DOHH2 (cell line): ENCODE results near the gene MAGI1.

Source experiments
- H3F3A ChIP-seq: fragments of 200-600 bp; sonication (generic), shearing (Covaris generic); 2 replicates; pipeline ENCODE4 v1.6.0; 2016; ENCODE audit warnings: antibody characterized with exemption, mild to moderate bottlenecking; ENCODE audit not compliant: control insufficient read depth, insufficient read depth
- H3K27ac ChIP-seq: fragments of 200-600 bp; sonication (generic); 2 replicates; pipeline ENCODE4 v1.5.1; 2014; ENCODE audit warnings: low read depth, mild to moderate bottlenecking, low read length, moderate library complexity
- H3K27me3 ChIP-seq: fragments of 200-600 bp; sonication (generic); 2 replicates; pipeline ENCODE4 v1.6.1; 2014; ENCODE audit warnings: mild to moderate bottlenecking, low read length, mixed read lengths; ENCODE audit not compliant: control insufficient read depth
- H3K36me3 ChIP-seq: fragments of 200-600 bp; sonication (generic); 2 replicates; pipeline ENCODE4 v1.6.1; 2014; ENCODE audit warnings: mild to moderate bottlenecking, low read length, moderate library complexity, mixed read lengths; ENCODE audit not compliant: control insufficient read depth
- H3K4me1 ChIP-seq: fragments of 200-600 bp; sonication (generic); 2 replicates; pipeline ENCODE4 v1.6.1; 2014; ENCODE audit warnings: mild to moderate bottlenecking, low read length, mixed read lengths; ENCODE audit not compliant: control insufficient read depth
- H3K4me2 ChIP-seq: fragments of 200-600 bp; sonication (generic); 2 replicates; pipeline ENCODE4 v1.6.0; 2014; ENCODE audit warnings: mild to moderate bottlenecking, low read length, moderate library complexity
- H3K4me3 ChIP-seq: fragments of 200-600 bp; sonication (generic); 2 replicates; pipeline ENCODE4 v1.5.1; 2014; ENCODE audit warnings: mild to moderate bottlenecking, low read length, mixed read lengths
- H3K79me2 ChIP-seq: fragments of 200-600 bp; sonication (generic); 2 replicates; pipeline ENCODE4 v1.6.1; 2014; ENCODE audit warnings: mild to moderate bottlenecking, low read length, mixed read lengths; ENCODE audit not compliant: control insufficient read depth
- H3K9me2 ChIP-seq: fragments of 200-600 bp; sonication (generic); replicated peaks from 2 replicates; pipeline ENCODE4 v1.6.1; 2014; ENCODE audit warnings: mild to moderate bottlenecking, low read length, mixed read lengths; ENCODE audit not compliant: control insufficient read depth
- H3K9me3 ChIP-seq: fragments of 200-600 bp; sonication (generic); 2 replicates; pipeline ENCODE4 v1.6.1; 2014; ENCODE audit warnings: antibody characterized with exemption, low read length, mixed read lengths; ENCODE audit not compliant: control insufficient read depth, insufficient read depth
- H4K20me1 ChIP-seq: fragments of 200-600 bp; sonication (generic); 2 replicates; pipeline ENCODE4 v1.6.0; 2014; ENCODE audit warnings: low read depth, mild to moderate bottlenecking, antibody characterized with exemption, low read length, moderate library complexity; ENCODE audit not compliant: control insufficient read depth, insufficient read depth
- EZH2phosphoT487 ChIP-seq: fragments of 200-600 bp; sonication (generic); IDR thresholded peaks from 2 replicates; pipeline ENCODE4 v1.6.1; 2017; ENCODE audit warnings: borderline replicate concordance, mild to moderate bottlenecking, antibody characterized with exemption, low read length, moderate library complexity, mixed read lengths
- TF ChIP-seq, protein P1 (sequence below): fragments of 200-600 bp; sonication (generic); IDR thresholded peaks from one replicate; pipeline ENCODE4 v1.5.1; 2014; ENCODE audit warnings: antibody characterized with exemption, mild to moderate bottlenecking, low read depth, low read length; ENCODE audit not compliant: poor library complexity, severe bottlenecking

The MAGI1 gene

GRCh38 chr3:66037330-66037985, 1.3 kb downstream of the MAGI1 start:
- Histone ChIP-seq H3K36me3 (no peaks in the 10 kb centered on the region), H3K79me2 (no peaks in the 10 kb centered on the region), H3K4me1 (no peaks in the 10 kb centered on the region), H3K4me3 (peak overlapping the region; percentile 73), H3F3A (no peaks in the 10 kb centered on the region), H3K9me3 (no peaks in the 10 kb centered on the region), H3K27ac (no peak overlapping the region), H3K27me3 (peaks cover 19% of the 10 kb centered on the region), H4K20me1 (no peaks in the 10 kb centered on the region), H3K9me2 (no peaks in the 10 kb centered on the region), H3K4me2 (peak overlapping the region; percentile 70)
- no peak for TF ChIP-seq EZH2phosphoT487
- TF ChIP-seq, protein P1, sequence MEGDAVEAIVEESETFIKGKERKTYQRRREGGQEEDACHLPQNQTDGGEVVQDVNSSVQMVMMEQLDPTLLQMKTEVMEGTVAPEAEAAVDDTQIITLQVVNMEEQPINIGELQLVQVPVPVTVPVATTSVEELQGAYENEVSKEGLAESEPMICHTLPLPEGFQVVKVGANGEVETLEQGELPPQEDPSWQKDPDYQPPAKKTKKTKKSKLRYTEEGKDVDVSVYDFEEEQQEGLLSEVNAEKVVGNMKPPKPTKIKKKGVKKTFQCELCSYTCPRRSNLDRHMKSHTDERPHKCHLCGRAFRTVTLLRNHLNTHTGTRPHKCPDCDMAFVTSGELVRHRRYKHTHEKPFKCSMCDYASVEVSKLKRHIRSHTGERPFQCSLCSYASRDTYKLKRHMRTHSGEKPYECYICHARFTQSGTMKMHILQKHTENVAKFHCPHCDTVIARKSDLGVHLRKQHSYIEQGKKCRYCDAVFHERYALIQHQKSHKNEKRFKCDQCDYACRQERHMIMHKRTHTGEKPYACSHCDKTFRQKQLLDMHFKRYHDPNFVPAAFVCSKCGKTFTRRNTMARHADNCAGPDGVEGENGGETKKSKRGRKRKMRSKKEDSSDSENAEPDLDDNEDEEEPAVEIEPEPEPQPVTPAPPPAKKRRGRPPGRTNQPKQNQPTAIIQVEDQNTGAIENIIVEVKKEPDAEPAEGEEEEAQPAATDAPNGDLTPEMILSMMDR: no peak

- Histone ChIP-seq H3K4me3 (no peak overlapping the region), H4K20me1 (no peaks in the 10 kb centered on the region), H3K27ac (no peak overlapping the region), H3K9me3 (no peaks in the 10 kb centered on the region), H3F3A (no peaks in the 10 kb centered on the region), H3K9me2 (no peaks in the 10 kb centered on the region), H3K79me2 (no peaks in the 10 kb centered on the region), H3K27me3 (peaks cover 19% of the 10 kb centered on the region), H3K4me1 (no peaks in the 10 kb centered on the region), H3K36me3 (no peaks in the 10 kb centered on the region), H3K4me2 (no peak overlapping the region)
- no peak for TF ChIP-seq EZH2phosphoT487
- TF ChIP-seq, protein P1: no peak
Observed at GRCh38 chr3:66036586-66037148, 2.1 kb downstream of the MAGI1 start.

DNA sequence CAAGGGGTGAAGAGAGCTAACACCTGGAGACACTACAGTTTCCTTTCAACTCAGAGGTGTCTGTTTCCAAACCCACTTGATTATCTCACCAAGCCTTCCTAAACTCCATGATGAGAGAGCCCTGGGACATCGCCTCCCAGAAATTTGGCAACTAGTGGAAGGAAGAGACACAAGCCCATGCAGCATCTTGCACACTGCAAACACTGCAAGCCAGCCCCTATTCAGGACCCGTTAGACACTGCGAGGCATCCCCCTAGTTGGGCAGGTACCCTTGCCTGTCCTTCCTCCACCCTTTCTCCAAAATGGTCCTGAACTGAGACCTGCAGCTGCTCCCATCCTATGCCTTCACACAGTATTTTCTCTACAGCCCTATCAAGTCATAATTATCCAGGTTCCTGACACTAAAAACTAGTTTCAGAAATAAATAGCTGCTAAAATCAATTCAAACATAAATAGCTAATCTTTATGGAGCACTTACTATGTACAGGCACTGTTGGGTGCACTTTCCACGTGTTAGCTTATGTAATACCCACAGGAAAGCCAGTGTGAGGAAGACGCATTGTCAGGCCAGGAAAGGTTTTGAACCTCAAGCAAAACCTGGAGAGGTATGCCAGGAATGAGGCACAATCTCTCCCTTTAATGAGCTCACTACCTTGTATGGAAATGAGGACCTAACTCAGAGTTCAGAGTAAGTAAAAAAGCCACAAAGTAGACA, 2.8 kb downstream of the MAGI1 start:
- TF ChIP-seq, protein P1: no peak
- no peak for TF ChIP-seq EZH2phosphoT487
- Histone ChIP-seq H3K9me2 (no peaks in the 10 kb centered on the region), H3K4me3 (no peak overlapping the region), H3K9me3 (no peaks in the 10 kb centered on the region), H3K27me3 (peaks cover 19% of the 10 kb centered on the region), H4K20me1 (no peaks in the 10 kb centered on the region), H3K27ac (no peak overlapping the region), H3F3A (no peaks in the 10 kb centered on the region), H3K79me2 (no peaks in the 10 kb centered on the region), H3K4me2 (no peak overlapping the region), H3K4me1 (no peaks in the 10 kb centered on the region), H3K36me3 (no peaks in the 10 kb centered on the region)
